Caki2 (cell line): ENCODE data around the gene EXOC2. TPM values are rescaled to one million over a fixed set of nuclear protein-coding genes. Genes with fewer than 3 reads are reported as not detected.

ENCODE experiments used
- DNase-seq: peaks from one replicate; pipeline ENCODE4 v3.0.0-alpha.2; 2015; ENCODE audit warnings: low read depth
- in situ Hi-C: cut with HindIII; loops from 2 replicates; pipeline ENCODE4 v1.10.0; 2016; ENCODE audit warnings: low sequenced_read_pairs, low pct_unique_long_range_greater_than_20kb, mixed read lengths
- total RNA-seq: library from RNA; depleted of rRNA; stranded (reverse); fragments of >200 nt; shearing (Covaris generic); gene quantifications from 2 replicates; pipeline ENCODE4 v1.2.3, GENCODE V29; 2014; ENCODE audit warnings: low replicate concordance

Gene EXOC2
- total RNA-seq, 1 experiment from 2014 or later, result 34.7 TPM

- DNase-seq, result no peak
- in situ Hi-C loops, result no loop called here
These were observed 243.9 kb downstream of the EXOC2 start for GRCh38 chr6:449057-449430.

- no peak for DNase-seq
- in situ Hi-C loops, result no loop called here
These were observed 244.5 kb downstream of the EXOC2 start for GRCh38 chr6:448296-449056.

- DNase-seq, result no peak
- in situ Hi-C loops, result no loop called here
These were observed 245.4 kb downstream of the EXOC2 start for GRCh38 chr6:447381-448165.

GRCh38 chr6:446418-447366, 246.2 kb downstream of the EXOC2 start:
- DNase-seq, result no peak
- in situ Hi-C loops, result no loop called here

GRCh38 chr6:445571-446417, 247.1 kb downstream of the EXOC2 start:
- in situ Hi-C loops, result no loop called here

GRCh38 chr6:444653-445275, 248.2 kb downstream of the EXOC2 start:
- DNase-seq, result no peak
- in situ Hi-C loops, result no loop called here

More at GRCh38 chr6:445571-446417, 247.1 kb downstream of the EXOC2 start:
- DNase-seq, result no peak

- in situ Hi-C loops, result no loop called here
- DNase-seq, result no peak
These were observed 249.2 kb downstream of the EXOC2 start for GRCh38 chr6:443621-444159.

GRCh38 chr6:441126-441920, 251.6 kb downstream of the EXOC2 start:
- in situ Hi-C loops, result no loop called here
- no peak for DNase-seq

- DNase-seq, result no peak
- in situ Hi-C loops, result no loop called here
These were observed 253.2 kb downstream of the EXOC2 start for GRCh38 chr6:439641-440167.

- in situ Hi-C loops, result no loop called here
- DNase-seq, result no peak
These were observed 254.2 kb downstream of the EXOC2 start for GRCh38 chr6:438634-439170.

GRCh38 chr6:437037-437392, 255.9 kb downstream of the EXOC2 start:
- DNase-seq, result no peak
- in situ Hi-C loops, result no loop called here

- peak; percentile 72 for DNase-seq
- in situ Hi-C loops, result no loop called here
These were observed 256.5 kb downstream of the EXOC2 start for GRCh38 chr6:436308-437036.

GRCh38 chr6:435441-436307, 257.3 kb downstream of the EXOC2 start:
- peak; percentile 55 for DNase-seq
- in situ Hi-C loops, result no loop called here
